ENCODE results near the gene LACTB.
"Not testable (repeated sequence)": the region's sequence is repeated elsewhere in the genome, so short reads cannot be mapped to it uniquely, and the experiment has no call there.

Gene LACTB

GRCh38 chr15:63090472-63090871, 31.2 kb upstream of the LACTB start:
- TF ChIP-seq CTCF (IDR thresholded peaks at IDR 0.05; ENCODE audit: insufficient read depth, missing control alignments) = no peak
- no peak for DNase-seq (ENCODE audit: insufficient read length, low spot score)
- no peak for FAIRE-seq

GRCh38 chr15:63090887-63091286, 30.8 kb upstream of the LACTB start:
- DNase-seq (ENCODE audit: insufficient read length, low spot score) (no peak), FAIRE-seq (no peak)
- no peak for TF ChIP-seq CTCF (IDR thresholded peaks at IDR 0.05; ENCODE audit: insufficient read depth, missing control alignments)

DNA sequence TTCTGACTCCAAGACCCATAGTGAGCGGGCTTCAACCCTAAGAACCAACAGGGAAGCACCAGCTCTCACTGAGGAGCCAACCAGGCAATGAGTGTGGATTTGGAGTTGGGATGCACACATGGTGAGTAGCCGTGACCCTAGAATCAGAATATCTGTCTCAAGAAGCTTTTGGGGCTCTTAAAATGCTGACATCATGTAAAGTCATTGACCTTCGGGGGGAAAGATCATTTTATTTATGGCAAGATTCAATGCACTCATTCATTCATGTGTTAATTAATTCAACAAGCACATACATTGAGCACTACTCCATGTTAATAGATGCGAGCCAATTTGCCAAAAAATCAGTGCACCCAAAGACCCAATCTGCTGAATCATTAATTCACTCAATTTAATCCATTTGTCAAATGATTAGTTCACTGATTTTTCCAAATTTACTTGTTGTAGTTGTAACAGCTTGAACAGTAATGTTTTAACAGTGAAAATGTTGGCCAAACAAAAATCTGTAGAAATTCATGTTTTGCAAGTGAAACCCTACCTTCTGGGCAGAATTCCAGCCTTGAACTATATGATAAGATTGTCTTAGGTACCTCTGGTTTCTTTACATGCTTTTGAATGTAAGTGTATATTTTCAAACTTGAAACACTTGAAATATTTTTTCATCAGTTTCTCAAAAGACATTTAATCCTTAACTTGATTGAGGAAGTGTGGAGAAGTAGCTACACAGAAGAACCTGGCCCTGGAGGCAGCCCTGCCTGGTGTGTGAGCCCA, 29.8 kb upstream of the LACTB start:
- FAIRE-seq (no peak), DNase-seq (ENCODE audit: insufficient read length, low spot score) (no peak)
- no peak for TF ChIP-seq CTCF (IDR thresholded peaks at IDR 0.05; ENCODE audit: insufficient read depth, missing control alignments)

DNA sequence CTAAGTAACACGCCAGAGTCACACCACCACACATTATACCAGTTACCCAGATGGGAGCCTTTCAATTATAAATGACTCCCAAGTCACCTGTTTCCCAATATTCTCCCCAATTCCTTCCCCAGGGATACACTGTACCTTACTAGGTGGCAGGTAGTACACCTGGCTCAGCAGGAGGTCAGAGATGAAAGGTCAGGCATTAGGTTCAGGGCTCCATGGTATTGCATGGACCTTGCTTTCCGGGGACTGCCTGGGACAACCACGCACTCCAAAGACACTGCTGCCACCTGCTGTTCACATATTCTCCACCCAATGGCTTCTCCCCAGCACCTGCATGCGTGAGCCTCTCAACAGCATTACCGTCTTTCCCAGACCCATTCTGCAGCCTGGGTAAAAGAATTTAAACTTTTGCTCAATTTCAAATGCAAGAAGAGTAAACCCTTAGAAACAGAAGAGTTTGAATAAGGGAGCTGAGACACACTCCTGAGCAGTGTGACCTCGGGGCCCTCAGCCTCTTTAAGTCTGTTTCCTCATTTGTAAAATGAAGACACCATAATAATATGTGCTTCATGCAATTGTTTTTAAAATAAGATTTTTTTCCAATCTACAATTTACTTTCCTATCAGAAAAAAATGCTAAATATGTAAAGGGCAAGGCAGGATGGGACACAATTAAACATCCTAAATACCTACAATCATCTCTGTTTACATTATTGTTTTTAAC, 28.0 kb upstream of the LACTB start:
- FAIRE-seq = peak; percentile 80
- peak; percentile 91 for TF ChIP-seq CTCF (IDR thresholded peaks at IDR 0.05; ENCODE audit: insufficient read depth, missing control alignments)
- peak; percentile 36 for DNase-seq (ENCODE audit: insufficient read length, low spot score)

DNA sequence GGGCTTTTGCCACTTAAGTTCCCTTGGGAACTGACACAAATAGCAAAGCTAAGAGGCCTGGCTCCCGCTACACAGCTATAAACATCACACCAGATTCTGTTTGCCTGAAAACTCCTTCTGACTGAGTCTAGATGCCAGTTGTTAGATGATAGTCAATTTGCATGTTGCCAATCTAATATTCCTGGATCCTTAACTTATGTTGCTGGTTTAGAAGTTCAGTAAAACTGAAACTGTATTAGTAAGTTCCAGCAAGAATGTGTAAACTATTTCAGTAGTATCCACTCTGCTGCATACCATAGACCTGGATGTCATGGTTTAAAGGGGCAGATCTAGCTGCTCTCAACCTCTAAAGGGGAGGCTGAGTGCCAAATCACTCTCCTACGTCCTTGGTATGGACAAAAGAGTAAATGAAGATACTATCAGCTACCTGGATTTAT, 27.1 kb upstream of the LACTB start:
- TF ChIP-seq CTCF (IDR thresholded peaks at IDR 0.05; ENCODE audit: insufficient read depth, missing control alignments) = no peak
- DNase-seq (ENCODE audit: insufficient read length, low spot score) (no peak), FAIRE-seq (no peak)

DNA sequence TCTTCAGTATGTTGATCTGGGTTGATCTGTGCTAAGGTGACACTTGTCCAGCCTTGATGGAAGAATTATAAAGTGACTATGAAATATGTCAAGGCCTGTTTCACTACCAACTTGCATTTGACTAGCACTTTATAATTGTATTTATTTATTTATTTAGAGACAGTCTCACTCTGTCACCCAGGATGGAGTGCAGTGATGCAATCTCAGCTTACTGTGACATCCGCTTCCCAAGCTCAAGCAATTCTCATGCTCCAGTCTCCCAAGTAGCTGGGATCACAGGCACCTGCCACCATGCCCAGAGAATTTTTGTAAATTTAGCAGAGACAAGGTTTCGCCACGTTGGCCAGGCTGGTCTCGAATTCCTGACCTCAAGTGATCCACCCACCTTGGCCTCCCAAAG, 25.5 kb upstream of the LACTB start:
- TF ChIP-seq CTCF (IDR thresholded peaks at IDR 0.05; ENCODE audit: insufficient read depth, missing control alignments) = no peak
- FAIRE-seq (no peak), DNase-seq (ENCODE audit: insufficient read length, low spot score) (no peak)

- not testable (repeated sequence) for DNase-seq (ENCODE audit: insufficient read length, low spot score); FAIRE-seq
Observed at GRCh38 chr15:63098901-63099300, 22.8 kb upstream of the LACTB start.

DNA sequence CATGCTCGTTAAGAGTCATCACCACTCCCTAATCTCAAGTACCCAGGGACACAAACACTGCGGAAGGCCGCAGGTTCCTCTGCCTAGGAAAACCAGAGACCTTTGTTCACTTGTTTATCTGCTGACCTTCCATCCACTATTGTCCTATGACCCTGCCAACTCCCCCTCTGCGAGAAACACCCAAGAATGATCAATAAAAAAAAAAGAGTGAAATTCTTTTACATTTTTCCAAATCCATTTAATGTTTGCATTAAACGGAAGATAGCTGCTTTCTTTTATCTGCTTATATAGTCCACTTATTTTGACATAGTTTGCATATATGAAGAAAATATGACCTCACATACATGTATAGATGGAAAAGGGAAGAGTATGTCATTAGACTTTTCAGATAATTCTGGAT, 22.1 kb upstream of the LACTB start:
- not testable (repeated sequence) for DNase-seq (ENCODE audit: insufficient read length, low spot score); FAIRE-seq
